GM10266 (cell line): ENCODE data around the gene TCEAL7.
"Not testable (repeated sequence)": the region's sequence is repeated elsewhere in the genome, so short reads cannot be mapped to it uniquely, and the experiment has no call there.

Experiments used
- DNase-seq: peaks from one replicate; pipeline ENCODE4 v3.0.0; 2012; ENCODE audit errors: extremely low spot score
- TF ChIP-seq, protein P1 (sequence below): IDR thresholded peaks from 2 replicates; pipeline ENCODE4 v1.5.1; 2012; ENCODE audit warnings: mild to moderate bottlenecking, low read depth; ENCODE audit not compliant: control insufficient read depth, insufficient read depth; ENCODE audit errors: missing control alignments

TCEAL7 gene

DNA sequence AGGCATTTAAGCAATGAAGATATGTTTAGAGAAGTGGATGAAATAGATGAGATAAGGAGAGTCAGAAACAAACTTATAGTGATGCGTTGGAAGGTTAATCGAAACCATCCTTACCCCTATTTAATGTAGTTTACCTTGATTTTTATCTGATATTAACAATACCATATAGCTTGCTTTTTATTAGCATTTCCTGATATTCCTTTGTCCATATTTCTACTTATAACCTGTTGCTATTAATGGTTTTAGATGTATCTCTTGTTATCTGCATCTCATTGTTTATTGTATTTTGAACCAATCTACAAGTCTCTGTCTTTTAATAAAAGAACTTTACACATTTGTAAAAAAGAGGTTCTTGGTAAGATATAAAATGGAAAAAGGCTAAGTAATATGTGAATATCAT, 27.8 kb downstream of the TCEAL7 start:
- no peak for DNase-seq
- TF ChIP-seq, protein P1, sequence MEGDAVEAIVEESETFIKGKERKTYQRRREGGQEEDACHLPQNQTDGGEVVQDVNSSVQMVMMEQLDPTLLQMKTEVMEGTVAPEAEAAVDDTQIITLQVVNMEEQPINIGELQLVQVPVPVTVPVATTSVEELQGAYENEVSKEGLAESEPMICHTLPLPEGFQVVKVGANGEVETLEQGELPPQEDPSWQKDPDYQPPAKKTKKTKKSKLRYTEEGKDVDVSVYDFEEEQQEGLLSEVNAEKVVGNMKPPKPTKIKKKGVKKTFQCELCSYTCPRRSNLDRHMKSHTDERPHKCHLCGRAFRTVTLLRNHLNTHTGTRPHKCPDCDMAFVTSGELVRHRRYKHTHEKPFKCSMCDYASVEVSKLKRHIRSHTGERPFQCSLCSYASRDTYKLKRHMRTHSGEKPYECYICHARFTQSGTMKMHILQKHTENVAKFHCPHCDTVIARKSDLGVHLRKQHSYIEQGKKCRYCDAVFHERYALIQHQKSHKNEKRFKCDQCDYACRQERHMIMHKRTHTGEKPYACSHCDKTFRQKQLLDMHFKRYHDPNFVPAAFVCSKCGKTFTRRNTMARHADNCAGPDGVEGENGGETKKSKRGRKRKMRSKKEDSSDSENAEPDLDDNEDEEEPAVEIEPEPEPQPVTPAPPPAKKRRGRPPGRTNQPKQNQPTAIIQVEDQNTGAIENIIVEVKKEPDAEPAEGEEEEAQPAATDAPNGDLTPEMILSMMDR, result no peak

DNA sequence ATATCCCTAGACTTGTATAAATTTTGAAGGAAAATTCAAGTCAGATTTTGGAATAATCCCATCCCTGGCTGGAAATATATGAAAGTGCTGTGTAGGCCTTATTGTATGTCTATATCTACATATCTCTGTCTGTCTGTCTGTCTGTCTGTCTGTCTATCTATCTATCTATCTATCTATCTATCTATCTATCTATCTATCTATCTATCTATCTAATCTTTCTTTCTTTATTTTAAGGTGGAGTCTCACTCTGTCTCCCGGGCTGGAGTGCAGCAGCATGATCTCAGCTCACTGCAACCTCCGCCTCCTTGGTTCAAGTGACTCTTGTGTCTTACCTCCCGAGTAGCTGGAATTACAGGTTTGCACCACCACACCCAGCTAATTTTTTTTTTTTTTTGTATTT, 29.6 kb downstream of the TCEAL7 start:
- not testable (repeated sequence) for DNase-seq

DNA sequence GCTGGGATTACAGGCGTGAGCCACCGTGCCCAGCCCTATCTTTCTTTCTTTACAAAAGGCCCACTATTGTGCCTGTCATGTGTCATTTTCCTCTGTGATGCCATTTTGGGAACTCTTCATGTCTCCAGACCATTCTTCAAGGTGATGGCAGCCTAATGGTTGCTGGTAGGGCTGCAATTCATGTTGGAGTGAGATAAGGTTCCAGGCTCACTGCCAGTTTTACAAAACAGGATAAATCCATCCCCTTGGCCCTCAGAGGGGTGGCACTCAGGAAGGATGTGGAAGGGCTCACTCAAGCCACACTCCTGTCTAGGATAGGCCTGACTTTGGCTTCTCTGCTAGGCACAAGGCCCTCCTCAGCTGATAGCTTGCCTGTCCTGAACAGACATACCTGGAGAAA, 30.1 kb downstream of the TCEAL7 start:
- DNase-seq, result no peak
- TF ChIP-seq, protein P1, result no peak

DNA sequence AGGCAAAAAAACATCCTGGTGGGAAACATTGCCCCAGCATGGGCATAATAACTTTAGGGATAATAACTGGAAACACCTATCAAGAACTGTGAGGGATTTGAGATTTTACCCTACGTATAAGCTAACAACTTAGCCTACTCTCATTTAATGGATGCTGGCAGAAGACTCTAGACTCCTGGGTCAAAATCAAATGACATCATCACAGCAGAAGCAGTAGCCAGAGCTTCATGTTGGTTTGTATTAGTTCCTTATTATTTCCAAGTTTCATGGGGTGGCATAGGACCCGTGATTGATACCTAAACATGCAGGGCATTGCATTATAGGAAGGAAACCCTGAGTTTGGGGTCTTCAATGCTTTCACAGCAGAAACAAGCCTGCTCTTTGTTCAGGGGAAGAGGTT, 30.9 kb downstream of the TCEAL7 start:
- DNase-seq, result no peak
- TF ChIP-seq, protein P1, result no peak

DNA sequence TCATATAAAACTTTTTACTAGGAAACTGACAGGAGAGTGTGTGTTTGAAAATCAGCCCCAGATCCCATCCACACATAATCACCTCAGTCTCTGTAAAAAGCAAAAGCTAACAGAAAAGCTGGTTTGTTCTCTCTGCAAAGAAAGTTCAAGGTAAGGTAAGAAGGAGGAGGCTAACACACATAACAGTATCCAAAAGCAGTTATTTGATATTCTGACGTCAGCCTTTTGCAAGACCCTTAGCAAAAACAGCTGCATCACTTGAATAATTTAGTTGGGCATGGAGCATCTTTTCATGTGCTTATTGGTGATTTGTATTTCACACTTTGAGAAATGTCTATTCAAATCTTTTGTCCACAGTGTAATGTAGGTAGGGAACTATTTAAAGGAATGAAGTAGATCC, 31.8 kb downstream of the TCEAL7 start:
- TF ChIP-seq, protein P1, result no peak
- no peak for DNase-seq

DNA sequence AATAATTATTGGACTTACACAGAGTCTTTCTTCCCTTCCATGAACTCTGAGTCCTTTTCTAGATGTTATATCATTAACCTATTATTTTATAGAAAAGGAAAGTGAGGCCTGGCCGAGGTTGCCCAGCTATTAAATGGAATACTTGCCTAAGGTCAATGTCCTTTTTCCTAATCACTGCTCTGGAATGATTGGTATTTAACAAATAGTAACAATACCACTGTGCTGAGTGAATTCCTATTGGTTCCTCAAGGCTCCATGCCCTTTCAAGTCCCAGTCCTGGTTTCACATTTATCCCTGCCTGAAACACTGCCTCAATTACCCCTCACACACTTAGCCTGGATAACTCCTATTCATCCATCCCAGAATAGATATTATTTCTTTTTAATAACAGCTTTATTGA, 32.4 kb downstream of the TCEAL7 start:
- TF ChIP-seq, protein P1, result no peak

DNA sequence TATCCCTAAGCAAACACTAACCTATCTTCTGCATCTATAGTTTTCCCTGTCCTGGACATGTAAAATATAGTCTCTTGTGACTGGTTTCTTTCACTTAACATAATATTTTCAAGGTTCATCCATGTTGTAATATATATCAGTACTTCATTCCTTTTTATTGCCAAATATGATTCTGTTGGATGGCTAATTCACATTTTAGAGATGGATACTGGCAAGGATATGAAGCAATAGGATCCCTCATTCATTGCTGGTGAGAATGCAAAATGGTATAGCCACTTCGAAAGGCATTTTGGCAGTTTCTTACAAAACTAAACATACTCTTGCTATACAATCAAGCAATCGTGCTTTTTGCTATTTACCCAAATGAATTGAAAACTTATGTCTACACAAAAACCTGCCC, 33.0 kb downstream of the TCEAL7 start:
- DNase-seq, result no peak
- TF ChIP-seq, protein P1, result no peak

More for the DNA sequence above, 32.4 kb downstream of the TCEAL7 start:
- no peak for DNase-seq

DNA sequence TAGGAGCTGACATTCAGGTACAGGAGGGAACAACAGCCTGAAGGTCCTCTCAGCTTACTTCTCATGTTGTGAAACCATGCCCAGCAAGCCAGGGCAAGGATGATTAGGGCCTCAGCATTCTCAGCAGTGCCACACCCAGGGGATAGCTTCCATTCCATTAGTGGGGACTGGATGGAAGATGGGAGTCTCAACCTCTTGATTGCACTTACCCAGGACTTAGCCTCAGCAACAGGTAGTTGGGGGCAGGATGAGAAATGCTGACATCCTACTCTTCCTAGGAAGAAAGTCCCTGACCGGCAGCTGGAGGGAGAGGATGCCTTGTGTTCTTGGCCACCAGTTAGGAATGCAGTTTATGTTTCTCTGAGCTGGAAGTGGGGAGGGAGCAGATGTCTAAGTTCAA, 37.5 kb downstream of the TCEAL7 start:
- DNase-seq, result no peak

More for the DNA sequence above, 37.5 kb downstream of the TCEAL7 start:
- TF ChIP-seq, protein P1, result no peak
